Measurements from ENCODE around the gene FAM227B.
"Not testable (repeated sequence)": the region's sequence is repeated elsewhere in the genome, so short reads cannot be mapped to it uniquely, and the experiment has no call there.

Gene FAM227B

DNA sequence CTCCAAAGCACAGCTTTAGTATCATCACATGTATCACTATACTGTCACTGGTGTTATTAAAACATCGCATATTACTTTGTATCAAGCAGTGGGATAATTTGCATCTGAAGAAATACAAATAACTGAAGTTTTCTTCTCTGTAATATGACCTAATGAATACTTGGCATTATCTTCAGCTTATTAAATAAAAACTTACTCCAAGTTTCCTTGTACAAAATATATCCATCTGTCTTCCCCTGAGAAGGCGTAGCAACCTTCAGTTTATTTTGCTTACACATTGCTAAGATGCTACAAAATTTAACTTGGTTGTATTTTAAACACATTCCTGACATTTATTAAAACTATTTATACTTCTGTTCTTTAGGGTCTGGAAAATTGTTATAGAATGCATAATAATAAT lies 183.9 kb downstream of the FAM227B start:
- DNase-seq = no peak

DNA sequence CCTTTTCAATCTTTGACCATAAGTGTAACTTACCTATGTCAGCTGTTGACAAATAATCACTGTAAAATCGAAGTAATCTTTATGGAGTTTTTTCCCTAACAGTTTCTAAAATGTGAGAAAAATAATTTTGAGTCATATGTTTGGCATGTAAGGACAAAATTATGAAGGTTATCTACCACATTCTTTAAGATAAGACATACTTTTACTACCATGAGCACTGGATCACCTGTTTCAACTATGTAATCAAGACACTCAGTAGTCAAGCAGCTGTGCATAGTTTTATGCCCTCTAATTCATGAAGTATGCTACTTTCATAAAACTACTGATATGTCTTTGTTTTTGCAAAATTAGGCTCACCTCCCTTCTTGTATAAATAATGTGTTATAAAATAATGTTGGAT lies 185.4 kb downstream of the FAM227B start:
- no peak for DNase-seq

DNA sequence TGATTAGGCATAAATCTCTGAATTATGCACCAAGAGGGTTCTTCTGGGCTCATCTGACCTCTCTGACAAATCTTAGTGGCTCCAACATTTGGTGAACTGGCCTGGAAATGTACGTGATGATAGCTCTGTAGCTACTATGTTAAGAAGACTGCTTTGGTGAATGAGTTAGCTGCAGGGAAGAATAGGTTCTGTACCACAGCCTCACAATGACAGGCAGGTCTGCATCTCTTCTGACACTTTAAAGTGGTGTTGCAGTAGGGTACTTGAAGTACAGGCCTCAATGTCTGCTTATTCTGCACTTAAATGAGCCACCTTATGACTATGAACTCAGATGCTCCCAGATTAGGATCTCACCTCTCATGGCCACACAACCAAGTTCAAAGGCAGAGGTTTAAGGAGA lies 190.6 kb downstream of the FAM227B start:
- DNase-seq = no peak

GRCh38 chr15:49428409-49429095 lies 192.1 kb downstream of the FAM227B start:
- DNase-seq = no peak

- no peak for DNase-seq
Measured at GRCh38 chr15:49427372-49427771, 193.2 kb downstream of the FAM227B start.

DNA sequence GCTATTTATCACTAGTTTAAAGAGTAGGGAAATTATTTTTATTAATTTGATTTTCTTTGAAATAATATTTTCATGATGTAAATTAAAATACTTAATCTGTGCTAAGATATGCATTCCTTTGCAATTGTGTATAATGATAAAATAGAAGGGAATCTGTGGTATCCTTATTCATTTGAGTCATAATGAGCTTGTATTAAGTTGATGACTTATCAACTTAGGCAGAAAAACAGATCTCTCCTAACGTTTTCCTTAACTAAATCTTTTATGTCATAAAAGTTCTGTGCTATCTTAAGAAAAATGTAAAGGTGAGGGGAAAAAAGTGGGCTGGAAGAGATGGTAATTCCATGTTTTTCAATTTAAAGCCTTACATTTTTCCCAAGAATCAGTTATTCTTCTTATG lies 195.7 kb downstream of the FAM227B start:
- no peak for DNase-seq

DNA sequence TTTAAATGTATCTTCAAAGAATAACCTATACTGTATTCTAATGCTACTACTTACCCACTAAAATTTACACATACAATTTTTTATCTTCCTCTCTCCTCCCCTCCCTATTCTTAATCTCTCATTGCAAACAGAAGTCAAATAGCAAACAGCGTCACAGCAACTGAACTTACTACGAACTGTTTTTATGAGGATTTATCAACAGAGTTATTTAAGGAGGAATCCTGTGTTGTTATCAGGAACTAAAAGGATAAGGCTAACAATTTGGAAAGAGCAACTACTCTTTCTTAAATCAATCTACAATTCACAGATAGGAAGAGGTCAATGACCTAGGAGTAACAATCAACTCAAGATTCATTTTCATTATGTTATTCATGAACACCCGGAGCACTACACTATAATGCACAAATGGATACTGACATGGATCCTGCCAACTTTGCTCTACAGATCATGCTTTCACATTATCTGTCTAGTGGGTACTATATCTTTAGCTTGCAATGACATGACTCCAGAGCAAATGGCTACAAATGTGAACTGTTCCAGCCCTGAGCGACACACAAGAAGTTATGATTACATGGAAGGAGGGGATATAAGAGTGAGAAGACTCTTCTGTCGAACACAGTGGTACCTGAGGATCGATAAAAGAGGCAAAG lies 196.6 kb downstream of the FAM227B start:
- DNase-seq = no peak

DNA sequence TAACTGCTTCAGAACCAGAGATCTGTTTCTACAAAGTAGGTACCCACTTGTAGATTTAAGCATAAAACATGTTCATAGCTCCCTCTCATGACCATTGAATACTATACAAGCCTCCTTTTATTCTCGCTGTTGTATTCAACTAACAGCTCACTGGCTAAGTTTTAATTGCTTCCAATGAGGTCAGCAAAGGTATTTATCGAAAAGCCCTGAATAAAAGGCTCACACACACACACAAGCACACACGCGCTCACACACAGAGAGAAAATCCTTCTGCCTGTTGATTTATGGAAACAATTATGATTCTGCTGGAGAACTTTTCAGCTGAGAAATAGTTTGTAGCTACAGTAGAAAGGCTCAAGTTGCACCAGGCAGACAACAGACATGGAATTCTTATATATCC lies 197.6 kb downstream of the FAM227B start, which contains the start of gene FGF7:
Gene FGF7 (plus strand): TSS at position 222 of the 400 bp plus-strand sequence. CDS start 1,056 bp downstream, outside the sequence.
- no peak for DNase-seq

- DNase-seq = peak; percentile 19 to 58
Measured at GRCh38 chr15:49421991-49422390, 198.6 kb downstream of the FAM227B start.

GRCh38 chr15:49418811-49419210 lies 201.8 kb downstream of the FAM227B start:
- DNase-seq = no peak

- no peak for DNase-seq
Measured at GRCh38 chr15:49415638-49416037, 205.0 kb downstream of the FAM227B start.

DNA sequence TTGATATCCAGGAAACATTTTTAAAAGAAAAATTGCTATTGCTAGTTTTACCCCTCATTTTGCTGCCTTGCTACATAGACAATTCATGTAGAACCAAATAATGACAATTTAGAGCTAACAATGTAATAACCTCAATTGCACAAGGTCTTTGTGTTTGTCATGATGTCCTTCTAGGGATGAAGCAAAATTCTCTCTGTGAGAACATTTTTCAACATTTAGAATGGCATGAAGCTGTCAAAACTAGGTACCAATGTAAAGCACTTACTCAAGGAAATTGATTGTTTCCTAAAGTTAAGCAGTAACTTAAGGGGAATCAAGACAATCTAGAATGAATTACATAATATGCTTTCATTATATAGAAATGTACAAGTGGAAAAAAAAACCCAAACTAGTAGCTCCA lies 205.5 kb downstream of the FAM227B start:
- no peak for DNase-seq

DNA sequence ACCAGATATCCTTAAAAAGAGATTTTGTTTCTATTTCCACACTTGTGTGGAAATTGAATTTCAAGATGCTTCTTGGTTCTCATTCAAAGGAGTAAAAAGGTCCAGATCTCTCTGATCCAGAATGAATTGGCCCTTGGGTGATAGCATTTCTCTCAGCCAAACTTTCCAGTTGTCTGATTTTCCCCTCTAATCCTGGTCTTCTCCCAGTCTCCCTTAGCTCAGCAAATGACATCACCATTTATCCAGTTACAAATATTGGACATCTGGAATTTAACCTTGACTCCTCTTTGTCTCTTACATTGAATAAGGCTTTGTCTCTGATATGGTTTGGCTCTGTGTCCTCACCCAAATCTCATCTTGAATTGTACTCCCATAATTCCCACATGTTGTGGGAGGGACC lies 207.8 kb downstream of the FAM227B start:
- DNase-seq = no peak

- DNase-seq = no peak
Measured at GRCh38 chr15:49410641-49411040, 210.0 kb downstream of the FAM227B start.

- DNase-seq = no peak
Measured at GRCh38 chr15:49406352-49407118, 214.1 kb downstream of the FAM227B start.

- DNase-seq = not testable (repeated sequence)
Measured at GRCh38 chr15:49402515-49403296, 217.9 kb downstream of the FAM227B start.

GRCh38 chr15:49387471-49387870 lies 233.1 kb downstream of the FAM227B start:
- peak; percentile 1 to 24 for DNase-seq

DNA sequence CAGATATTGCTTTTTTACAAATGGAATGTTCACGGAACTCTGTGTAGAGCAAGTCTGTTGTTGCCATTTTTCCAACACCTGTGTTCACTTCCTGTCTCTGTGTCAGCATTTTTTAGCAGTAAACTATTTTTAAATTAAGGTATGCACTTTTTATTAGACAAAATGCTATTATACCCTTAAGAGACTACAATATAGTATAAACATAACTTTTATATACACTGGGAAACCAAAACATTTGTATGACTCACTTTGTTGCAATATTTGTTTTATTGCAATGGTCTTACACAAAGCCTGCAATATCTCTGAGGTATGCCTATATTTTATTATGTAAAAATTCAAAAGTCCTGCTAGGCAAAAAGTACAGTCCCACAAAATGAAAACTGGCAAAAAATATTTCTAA lies 237.4 kb downstream of the FAM227B start:
- peak in 1 of 2 donors; percentile 5 for DNase-seq

- no peak for DNase-seq
Measured at GRCh38 chr15:49382394-49382793, 238.2 kb downstream of the FAM227B start.

GRCh38 chr15:49380912-49381311 lies 239.7 kb downstream of the FAM227B start:
- no peak for DNase-seq

GRCh38 chr15:49379996-49380395 lies 240.6 kb downstream of the FAM227B start:
- peak; percentile 47 for DNase-seq

DNA sequence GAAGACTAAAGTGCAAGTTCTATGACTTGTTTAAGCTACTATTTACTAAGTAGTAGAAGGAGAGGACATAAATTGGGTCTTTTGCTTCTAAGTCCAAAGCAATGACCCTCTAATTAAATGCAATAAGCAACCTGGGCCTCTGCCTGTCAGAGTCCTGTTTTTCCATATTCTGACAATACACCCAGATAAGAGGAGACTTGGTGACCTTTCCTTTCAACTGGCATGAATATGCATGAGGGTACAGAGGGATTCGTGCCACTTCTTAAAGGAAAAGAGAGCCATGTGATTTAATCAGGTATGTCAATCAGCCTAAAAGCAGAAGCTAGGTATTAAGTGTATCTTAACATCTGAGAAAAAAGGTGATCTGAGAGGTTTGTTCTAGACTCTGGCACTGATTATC lies 248.3 kb downstream of the FAM227B start:
- no peak for DNase-seq

GRCh38 chr15:49370782-49371181 lies 249.8 kb downstream of the FAM227B start:
- no peak for DNase-seq
